Pons (tissue), 1 donor: ENCODE data around the gene CPA5.

Experiments
- DNase-seq: peaks from one replicate; pipeline ENCODE4 v3.0.0-alpha.2; 2016; ENCODE audit warnings: low spot score

Gene CPA5

GRCh38 chr7:130379019-130379418 is 34.4 kb downstream of the CPA5 start:
- no peak for DNase-seq

- no peak for DNase-seq
These were observed 34.9 kb downstream of the CPA5 start for GRCh38 chr7:130379532-130379920.

- DNase-seq: no peak
These were observed 35.6 kb downstream of the CPA5 start, which contains the start of gene CPA1 for GRCh38 chr7:130379921-130380860. TSS of gene CPA1 (plus strand) at chr7:130380494. CDS start at chr7:130380521, 27 bp downstream.

- no peak for DNase-seq
These were observed 36.3 kb downstream of the CPA5 start for GRCh38 chr7:130380861-130381455.

DNA sequence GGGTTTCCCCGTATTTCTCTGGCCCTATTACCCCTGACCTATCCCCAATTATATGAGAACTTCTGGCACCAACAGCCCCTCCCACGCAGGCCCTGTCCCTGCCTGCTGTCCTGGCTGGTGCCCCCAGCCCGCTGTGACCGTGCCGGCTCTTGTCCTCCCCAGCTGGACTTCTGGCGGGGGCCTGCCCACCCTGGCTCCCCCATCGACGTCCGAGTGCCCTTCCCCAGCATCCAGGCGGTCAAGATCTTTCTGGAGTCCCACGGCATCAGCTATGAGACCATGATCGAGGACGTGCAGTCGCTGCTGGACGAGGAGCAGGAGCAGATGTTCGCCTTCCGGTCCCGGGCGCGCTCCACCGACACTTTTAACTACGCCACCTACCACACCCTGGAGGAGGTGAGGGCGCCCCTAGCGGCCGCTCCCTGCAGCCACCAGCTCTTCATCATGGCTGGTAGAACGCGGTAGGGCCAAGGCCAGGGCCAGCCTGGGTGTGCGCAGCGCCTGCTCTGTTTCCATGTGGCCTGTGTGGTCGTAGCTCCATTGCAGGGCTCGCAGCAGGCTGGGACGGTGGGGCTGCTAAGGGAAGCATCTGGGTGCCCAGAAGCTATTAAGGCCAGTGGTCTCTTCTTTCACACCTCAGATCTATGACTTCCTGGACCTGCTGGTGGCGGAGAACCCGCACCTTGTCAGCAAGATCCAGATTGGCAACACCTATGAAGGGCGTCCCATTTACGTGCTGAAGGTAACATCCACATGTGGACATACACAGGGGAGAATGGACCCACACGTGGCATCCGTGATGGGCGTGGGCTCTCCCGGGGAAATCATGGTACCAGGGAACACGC is 37.1 kb downstream of the CPA5 start:
- DNase-seq: no peak

DNA sequence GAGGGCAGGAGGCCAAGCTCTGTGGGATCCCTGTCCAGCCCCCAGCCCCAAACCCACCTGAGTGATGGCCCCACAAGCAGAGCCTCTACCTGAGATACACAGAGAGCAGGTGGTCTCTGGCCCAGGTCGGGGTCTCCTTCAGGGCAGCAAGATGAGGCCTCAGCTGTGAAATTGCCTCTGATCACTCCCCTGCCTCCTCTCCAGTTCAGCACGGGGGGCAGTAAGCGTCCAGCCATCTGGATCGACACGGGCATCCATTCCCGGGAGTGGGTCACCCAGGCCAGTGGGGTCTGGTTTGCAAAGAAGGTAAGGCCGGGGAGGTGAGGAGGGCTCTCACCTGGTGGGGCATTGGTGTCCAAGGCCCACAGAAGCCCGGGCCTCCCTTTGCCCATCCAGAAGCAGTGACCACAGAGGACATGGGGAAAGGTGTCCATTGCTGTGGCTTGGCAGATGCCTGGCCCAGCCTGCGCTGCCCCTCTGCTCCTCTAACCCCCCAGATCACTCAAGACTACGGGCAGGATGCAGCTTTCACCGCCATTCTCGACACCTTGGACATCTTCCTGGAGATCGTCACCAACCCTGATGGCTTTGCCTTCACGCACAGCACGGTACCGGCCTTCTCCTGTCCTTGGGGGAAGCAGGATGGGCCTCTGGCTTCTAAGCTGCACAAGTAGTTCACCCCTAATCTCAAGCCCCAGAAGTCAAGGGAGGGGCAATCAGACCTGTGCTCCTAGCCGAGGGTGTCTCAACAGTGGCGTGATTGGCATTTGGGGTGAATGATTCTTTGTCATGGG is 38.8 kb downstream of the CPA5 start:
- DNase-seq: no peak

DNA sequence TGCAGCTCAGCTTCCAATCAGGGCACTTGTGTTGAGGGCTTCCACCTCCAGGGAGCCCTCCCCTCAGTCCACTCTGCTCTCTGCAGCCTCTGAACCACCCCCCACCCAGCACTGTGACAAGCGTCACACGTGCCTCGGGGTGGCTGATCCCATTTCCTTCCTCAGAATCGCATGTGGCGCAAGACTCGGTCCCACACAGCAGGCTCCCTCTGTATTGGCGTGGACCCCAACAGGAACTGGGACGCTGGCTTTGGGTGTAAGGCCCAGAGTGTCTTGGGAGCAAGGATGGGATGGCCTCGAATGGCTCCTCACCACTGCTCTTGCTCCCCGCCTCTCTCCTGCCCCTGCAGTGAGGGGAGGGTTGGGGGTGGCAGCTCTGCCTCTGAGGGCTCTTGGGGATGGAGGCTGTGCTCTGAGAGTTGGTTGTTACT is 39.8 kb downstream of the CPA5 start:
- DNase-seq: no peak

DNA sequence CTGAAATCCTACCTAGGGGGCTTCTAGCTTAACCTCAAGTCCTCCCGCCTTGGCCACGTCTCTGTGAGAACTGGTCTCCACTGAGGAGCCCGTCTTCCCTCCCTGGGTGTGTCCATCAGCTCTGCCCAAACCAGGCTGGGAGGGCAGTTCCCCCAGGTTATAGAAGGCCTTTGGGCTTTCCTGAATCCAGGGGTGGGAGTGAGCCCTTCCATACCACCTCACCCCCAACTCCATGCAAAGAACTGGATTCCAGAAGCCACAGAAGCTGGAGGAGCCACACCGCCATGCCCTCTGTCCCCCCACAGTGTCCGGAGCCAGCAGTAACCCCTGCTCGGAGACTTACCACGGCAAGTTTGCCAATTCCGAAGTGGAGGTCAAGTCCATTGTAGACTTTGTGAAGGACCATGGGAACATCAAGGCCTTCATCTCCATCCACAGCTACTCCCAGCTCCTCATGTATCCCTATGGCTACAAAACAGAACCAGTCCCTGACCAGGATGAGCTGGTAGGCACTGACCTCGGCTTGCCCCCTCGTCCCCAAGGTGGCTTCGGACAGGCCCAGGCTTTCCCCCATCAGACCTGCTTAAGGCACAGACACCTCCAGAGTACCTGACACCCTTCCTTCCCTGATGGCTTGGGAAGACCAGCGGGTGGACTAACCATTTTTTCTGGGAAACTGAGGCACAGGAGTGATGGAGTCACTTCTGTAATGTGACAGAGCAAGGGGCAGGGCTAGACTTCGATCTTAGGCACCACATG is 40.4 kb downstream of the CPA5 start:
- no peak for DNase-seq

- no peak for DNase-seq
These were observed 41.0 kb downstream of the CPA5 start for GRCh38 chr7:130385600-130386066.

- DNase-seq: no peak
These were observed 42.3 kb downstream of the CPA5 start for GRCh38 chr7:130386876-130387275.

DNA sequence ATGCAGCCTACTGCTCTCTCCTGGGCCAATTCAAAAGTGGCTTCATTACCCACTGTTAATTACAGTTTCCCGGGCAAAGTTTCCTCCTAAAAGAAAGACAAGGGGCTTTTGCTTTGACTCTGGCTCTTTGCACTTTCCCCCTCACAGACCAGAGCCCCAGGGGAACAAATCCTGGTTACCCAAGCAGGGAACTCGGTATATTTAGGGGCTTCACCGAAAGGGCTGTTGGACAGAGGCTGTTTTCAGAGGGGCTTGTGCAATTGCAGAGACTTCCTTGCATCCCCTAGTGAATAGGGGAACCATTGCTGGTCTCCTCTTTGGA is 42.7 kb downstream of the CPA5 start:
- DNase-seq: no peak

DNA sequence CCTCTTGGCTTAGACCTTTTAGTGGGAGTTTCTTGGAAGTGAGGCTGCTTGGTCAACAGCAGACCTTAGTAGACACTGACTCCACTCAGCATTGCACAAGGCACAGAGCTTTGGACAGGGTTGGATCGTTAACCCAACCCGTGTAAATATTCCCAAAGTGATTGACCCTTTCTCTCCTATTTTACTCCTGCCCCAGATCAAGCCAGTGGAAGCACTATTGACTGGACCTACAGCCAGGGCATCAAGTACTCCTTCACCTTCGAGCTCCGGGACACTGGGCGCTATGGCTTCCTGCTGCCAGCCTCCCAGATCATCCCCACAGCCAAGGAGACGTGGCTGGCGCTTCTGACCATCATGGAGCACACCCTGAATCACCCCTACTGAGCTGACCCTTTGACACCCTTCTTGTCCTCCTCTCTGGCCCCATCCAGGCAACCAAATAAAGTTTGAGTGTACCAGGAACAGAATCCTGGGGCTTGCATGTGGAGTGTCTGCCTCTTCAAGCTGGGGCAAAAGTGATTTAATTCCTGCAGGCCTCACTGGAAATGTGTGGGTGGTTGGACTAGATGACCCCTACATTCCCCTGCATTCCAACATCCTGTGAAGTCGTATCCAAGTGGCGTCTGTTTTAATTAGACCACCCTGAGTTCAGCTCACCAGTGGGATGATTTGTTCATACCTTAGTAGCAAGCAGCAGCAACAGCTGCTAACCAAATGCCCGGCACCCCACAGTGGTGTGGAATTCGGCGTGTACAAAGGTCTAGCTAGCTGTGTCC is 43.2 kb downstream of the CPA5 start:
- no peak for DNase-seq

- DNase-seq: no peak
These were observed 44.1 kb downstream of the CPA5 start for GRCh38 chr7:130388671-130389070.

DNA sequence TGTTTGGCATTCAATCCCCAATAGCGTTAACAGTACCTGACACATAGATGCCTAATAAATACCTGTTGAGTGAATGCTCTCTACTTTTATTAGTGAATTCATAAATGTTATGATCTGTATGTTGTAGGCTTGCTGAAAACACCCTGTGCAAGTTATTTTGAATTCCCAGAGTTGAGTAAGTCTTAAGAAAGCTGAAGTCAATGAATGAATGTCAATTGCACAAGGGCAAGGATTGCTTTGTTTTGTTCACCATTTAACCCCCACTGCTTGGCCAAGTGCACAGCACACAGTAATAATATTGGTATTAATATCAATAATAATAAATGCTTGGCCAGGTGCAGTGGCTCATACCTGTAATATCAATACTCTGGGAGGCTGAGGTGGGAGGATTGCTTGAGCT is 45.9 kb downstream of the CPA5 start:
- DNase-seq: no peak

- DNase-seq: no peak
These were observed 48.5 kb downstream of the CPA5 start for GRCh38 chr7:130393101-130393561.

DNA sequence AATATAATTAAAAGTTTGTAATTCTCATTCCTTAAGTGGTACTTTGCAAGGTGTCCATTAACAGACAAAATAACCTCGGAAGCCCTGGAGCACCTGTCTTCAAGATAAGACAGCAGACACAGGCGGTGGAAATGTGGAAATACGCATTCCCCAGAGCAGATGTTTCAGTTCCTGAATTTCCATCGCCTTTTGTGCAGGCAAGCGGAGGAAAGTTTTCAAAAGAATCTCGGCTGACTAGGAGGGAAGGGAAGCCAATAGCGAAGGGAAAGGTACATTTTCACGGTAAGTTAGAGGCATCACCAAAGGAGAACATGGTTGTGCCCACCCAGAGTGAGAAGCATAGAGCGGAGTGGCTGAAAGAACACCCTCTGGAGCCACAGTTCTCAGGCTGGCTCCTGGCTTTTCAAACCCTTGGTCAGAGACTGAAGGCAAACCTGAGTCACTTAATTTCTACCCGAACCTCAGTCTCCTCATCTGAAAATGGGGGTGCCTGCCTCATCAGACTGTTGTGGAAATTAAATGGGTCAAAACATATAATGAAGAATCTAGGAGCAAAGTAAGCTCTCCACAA is 49.3 kb downstream of the CPA5 start:
- no peak for DNase-seq

DNA sequence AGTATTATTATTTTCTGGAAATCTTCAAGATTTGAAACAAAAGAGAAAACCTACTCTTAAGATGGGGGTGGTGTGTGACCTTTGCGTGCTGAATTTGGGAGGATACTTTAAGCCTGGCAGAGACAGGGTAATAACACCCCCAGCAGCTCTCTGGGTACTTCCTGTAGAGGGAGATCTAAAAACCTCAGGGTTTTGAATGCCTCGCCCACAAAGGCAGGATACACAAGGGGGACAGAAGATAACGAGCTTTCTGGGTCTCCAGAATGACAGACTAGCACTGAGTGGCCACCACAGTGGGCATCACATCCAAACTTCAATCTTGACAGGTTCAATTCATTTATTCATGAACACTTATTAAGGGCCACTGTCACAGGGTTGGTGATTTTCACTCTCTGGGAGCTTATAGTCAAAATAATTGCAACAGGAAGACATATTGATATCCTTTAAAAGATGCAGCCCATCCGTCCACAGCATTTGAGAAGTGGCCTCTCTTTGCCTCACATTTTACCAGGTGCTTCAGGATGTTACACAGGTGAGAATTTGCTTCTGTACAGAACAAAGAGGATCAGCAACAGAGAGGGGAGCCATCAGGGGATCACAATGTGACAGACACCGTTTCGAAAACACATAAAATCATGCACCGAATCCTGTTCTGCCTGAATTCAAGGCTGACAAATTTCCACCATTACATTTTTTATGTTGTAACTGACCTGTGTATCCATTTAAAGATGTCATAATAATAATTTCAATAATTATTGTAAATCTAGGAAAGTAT is 50.0 kb downstream of the CPA5 start:
- DNase-seq: no peak

DNA sequence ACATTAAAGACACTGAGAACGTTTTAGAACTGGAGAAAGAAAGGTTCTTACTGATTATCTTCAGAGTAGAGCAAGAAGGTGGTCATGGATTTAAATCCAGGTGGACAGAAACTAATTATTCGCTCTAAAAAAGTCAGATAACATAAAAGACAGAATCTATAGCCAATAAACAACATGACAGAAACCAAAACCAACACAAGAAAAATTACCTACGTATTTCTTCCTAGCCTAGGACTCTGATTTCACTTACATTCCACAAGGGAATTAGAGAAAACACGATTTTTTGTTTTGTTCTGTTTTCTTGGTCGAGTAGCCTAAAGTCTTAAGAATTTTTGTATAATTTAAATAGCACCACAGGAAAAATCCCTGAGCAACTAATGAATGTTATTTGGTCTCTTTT is 50.8 kb downstream of the CPA5 start:
- no peak for DNase-seq

DNA sequence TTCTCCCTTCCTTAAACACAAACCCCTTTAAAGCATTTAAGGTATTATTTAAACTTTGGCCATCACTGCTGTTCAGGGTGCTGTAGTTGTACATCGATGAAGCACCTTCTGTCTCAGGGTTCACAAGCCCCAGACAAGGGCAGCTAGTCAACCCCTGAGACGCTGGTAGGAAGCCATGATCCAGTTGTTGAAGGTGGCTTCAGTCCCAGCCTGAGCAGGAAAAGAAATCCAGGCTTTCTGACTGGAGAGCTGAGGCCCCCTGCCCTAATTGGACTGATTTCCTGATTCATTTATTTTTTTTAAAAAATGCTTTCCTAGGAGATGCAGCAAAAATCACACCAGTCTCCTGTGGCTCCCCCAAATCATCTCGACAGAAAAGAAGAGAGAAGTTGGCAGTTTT is 51.5 kb downstream of the CPA5 start:
- DNase-seq: no peak
